GM12874 (cell line): ENCODE results near the gene ANXA1.

Experiments used
- CTCF ChIP-seq: IDR thresholded peaks from 2 replicates; pipeline ENCODE4 v1.5.1; 2011; ENCODE audit warnings: low read depth, mild to moderate bottlenecking, control low read depth, low read length, moderate library complexity; ENCODE audit not compliant: insufficient read depth

ANXA1 gene

GRCh38 chr9:73151653-73152542 lies at the start of gene ANXA1:
TSS of gene ANXA1 (plus strand) at chr9:73151865. CDS start at chr9:73158536, 6,671 bp downstream.
- no peak for TF ChIP-seq CTCF

DNA sequence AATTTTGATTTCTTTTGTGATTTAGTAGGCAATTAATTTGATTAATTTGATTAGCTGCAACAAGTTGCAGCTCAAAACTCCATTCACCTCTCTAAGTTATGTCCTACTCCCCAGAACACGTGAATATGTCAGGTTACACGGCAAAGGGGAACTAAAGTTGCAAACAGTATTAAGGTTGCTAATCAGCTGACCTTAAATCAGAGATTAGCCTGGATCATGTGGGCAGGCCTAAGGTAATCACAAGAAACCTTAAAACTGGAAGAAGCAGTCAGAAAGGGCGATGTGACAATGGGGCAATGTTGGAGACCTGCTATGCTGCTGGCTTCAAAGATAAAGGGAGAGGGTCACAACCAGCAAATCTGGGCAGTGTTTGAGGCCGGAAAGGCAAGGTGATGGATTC lies 47.3 kb upstream of the ANXA1 start:
- TF ChIP-seq CTCF: no peak

- no peak for TF ChIP-seq CTCF
These were observed 46.7 kb upstream of the ANXA1 start for GRCh38 chr9:73104921-73105320.

- peak; percentile 67 for TF ChIP-seq CTCF
These were observed 44.1 kb upstream of the ANXA1 start for GRCh38 chr9:73107489-73108069.

DNA sequence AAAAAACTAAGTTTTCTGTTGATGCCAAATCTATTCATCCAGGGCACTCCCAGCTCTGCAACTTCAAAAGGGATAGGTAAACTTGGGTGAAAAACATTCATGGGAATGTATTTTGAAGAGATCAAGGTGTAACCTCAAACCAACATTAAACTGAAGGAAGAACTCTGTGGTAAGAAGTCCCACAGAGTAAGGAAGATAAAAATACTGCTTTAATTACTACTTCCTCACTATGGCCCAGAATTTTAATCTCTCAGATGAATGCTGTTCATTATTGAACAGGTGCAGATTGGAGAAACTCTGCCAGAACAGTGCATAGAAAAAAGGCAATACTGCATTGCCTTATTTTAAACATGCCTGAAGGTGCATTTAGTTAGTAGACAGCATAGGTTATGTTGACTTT lies 37.6 kb upstream of the ANXA1 start:
- no peak for TF ChIP-seq CTCF

GRCh38 chr9:73114958-73115357 lies 36.7 kb upstream of the ANXA1 start:
- no peak for TF ChIP-seq CTCF

DNA sequence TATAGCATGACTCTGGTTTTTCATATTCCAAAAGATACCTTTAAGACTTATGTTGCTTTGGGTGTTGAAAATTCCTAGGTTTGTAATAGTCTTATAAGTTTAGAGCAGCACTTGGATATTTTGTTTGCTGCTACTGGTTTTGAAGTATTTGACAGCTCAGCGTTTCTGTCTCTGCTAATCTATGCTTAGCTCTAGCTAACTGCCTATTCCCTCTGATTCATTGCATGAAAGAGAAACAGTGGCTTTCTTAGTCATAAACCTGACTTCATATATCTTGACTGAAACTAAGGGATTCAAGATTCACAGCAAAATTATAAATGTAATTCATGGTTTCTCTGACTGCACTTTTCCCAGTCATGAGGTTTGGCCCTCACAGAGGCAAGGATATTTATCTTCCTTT lies 35.6 kb upstream of the ANXA1 start:
- no peak for TF ChIP-seq CTCF
